Coronary artery (tissue), 2 donors: ENCODE data around the gene GRK5.

ENCODE experiments used
- DNase-seq: peaks from one replicate; pipeline ENCODE4 v3.0.0-alpha.2; 2017; ENCODE audit warnings: low spot score
- H3K27ac ChIP-seq, 2 donors: fragments of 200-600 bp; sonication (generic); one replicate each; pipeline ENCODE4 v1.5.1; 2016 to 2019
- H3K4me3 ChIP-seq: fragments of 200-600 bp; sonication (generic); 2 replicates; pipeline ENCODE4 v1.5.1; 2016; ENCODE audit warnings: mild to moderate bottlenecking, moderate library complexity
- TF ChIP-seq, protein P1 (sequence below): fragments of 200-600 bp; sonication (generic); IDR thresholded peaks from one replicate; pipeline ENCODE4 v1.5.1; 2019; ENCODE audit warnings: antibody characterized with exemption

GRK5 gene

DNA sequence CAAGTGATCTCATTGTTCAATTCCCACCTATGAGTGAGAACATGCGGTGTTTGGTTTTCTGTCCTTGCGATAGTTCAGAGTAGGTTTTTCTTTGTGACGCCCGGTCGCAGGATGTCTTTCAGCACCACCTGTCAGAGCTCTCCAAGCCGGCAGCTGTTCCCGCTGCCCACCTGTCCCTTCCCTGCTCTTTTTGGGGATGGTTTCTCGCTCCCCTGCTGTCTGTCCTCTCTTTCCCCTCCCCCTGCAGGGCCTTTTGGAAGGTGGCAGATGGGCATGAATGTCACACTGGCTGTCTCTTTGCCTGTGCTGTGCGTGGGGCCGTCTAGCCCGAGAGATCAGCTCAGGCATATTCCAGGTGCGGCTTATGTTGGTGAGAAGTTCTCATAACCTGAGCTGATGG is 137.0 kb downstream of the GRK5 start:
- Histone ChIP-seq H3K4me3 (no peak overlapping the region), H3K27ac (no peak overlapping the region)
- DNase-seq, result no peak
- TF ChIP-seq, protein P1, sequence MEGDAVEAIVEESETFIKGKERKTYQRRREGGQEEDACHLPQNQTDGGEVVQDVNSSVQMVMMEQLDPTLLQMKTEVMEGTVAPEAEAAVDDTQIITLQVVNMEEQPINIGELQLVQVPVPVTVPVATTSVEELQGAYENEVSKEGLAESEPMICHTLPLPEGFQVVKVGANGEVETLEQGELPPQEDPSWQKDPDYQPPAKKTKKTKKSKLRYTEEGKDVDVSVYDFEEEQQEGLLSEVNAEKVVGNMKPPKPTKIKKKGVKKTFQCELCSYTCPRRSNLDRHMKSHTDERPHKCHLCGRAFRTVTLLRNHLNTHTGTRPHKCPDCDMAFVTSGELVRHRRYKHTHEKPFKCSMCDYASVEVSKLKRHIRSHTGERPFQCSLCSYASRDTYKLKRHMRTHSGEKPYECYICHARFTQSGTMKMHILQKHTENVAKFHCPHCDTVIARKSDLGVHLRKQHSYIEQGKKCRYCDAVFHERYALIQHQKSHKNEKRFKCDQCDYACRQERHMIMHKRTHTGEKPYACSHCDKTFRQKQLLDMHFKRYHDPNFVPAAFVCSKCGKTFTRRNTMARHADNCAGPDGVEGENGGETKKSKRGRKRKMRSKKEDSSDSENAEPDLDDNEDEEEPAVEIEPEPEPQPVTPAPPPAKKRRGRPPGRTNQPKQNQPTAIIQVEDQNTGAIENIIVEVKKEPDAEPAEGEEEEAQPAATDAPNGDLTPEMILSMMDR, result no peak

DNA sequence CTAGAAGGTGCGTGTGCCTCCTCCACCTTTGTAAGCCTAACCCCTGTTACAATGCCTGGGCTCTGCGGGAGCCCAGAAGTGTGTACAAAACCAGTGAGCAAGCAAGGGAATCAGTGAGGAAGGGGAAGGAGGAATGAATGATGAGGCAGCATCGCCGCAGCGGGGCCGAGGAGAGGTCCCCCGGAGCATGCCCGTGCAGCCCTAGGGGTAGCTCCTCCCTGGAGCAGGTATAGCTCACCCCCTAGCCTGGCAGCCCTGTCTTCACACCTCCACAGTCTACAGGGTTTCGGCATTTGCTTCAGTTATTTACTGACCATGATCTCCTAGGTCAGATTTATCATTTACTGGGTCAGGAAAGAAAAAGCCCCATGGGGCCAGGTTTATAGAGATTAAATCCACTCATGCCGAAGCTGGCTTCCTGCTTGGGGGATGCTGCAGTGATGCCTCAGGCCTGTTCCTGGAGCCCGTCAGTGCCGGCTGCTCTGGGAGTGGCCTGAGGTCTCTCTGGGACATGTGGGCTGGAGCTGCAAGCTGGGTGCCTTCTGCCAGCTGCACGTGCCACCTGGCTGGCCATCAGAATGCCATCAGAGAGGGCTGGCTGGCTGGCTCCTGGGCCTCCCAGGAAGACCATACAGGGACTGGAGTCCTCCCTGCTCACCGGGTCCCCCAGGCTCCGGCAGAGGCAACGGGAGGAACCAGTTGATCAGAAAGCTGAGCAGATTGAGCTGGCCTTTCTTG is 138.9 kb downstream of the GRK5 start:
- DNase-seq, result no peak
- Histone ChIP-seq H3K27ac (no peak overlapping the region), H3K4me3 (no peak overlapping the region)
- TF ChIP-seq, protein P1, result no peak

DNA sequence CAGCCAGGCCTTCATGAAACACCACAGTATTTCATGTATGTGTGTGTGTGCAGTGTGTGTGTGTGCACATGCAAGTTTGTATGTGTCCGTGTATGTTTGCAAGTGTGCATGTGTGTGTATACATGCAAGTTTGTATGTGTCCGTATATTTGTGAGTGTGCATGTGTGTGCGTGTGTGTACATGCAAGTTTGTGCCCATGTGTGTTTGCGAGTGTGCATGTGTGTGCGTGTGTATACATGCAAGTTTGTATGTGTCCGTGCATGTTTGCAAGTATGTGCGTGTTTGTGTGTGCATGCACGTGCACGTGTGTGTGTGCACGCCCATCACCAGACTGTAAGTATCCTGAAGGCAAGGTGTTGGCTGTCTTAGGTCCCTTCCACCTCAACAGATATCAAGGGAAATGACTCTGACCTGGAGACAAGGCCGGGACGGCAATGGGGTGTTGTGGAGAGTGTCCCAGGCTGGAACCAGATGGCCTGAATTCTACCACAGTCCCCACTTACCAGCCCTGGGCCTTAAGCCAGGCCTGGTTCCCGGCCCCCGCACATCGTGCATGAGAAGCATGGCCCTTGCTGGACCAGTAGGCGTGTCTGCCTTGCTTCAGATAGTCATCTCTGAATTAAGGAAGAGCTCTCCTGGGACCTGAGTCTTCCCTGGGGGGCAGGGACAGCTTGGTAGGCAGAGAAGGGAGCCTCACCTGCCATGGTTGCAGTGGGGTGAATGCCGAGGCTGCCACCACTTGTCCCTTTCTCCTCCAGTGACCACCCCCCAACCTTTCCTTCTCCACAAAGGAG is 140.0 kb downstream of the GRK5 start:
- no peak for DNase-seq
- no peak overlapping the region for H3K27ac ChIP-seq
- TF ChIP-seq, protein P1, result no peak

DNA sequence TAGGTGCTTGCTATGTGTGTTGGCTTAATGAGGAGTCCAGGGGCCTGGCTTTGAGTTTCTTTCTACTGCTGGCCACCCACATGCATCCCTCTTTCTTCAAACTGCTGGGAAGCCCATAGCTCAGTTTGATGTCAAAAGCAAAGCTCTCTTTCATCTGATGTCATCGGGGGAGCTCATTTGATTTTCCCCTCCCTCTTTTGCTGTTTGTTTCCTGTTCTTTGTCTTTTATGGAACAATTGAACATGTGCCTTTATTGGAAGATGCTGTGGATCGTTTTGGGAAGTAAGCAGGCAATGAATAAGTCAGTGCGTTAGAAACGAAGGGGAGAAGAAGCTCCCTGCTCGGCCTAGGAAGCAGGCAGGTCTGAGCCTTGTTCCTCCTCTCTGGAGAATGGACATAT is 140.7 kb downstream of the GRK5 start:
- TF ChIP-seq, protein P1, result no peak
- DNase-seq, result no peak
- Histone ChIP-seq H3K27ac (peak overlapping the region in 1 of 2 donors; percentile 68), H3K4me3 (no peak overlapping the region)

More for the DNA sequence above, 140.0 kb downstream of the GRK5 start:
- H3K4me3 ChIP-seq, result no peak overlapping the region

DNA sequence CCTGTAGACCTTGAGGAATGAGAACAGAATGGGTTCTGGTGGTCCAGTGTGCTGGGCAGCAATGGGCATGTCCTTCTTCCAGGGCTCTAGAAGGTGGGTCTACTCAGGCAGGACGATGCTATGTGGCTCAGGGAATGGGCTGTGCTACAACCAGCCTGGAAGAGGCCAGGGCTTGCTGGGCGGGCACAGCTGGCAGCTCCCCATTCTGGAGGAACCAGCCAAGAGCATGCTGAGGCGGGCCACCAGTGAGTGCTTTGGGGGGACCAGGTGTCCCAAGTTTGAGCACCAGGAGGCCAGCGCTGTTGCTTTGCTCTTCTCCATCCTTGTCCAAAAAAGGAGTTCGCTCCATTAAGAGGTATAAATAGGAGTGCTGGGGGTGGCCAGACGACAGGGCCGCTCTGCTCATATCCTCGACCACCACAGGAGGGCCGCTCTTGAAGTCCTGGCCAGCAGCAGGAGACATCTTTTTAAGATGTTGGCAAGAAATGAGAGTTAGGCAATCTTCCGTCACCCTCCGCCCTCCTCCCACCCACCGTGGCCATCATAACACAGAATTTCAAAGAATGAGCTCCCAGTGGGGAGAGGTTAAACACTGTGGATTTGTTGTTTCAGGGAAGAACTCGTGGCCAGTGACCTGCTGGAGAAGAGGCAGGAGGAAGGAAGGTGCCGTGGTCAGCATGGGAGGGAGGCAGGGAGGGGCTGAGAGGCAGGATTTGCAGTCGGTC is 141.3 kb downstream of the GRK5 start:
- DNase-seq, result no peak
- Histone ChIP-seq H3K4me3 (no peak overlapping the region), H3K27ac (peak overlapping the region in 1 of 2 donors; percentile 68)
- TF ChIP-seq, protein P1, result no peak

DNA sequence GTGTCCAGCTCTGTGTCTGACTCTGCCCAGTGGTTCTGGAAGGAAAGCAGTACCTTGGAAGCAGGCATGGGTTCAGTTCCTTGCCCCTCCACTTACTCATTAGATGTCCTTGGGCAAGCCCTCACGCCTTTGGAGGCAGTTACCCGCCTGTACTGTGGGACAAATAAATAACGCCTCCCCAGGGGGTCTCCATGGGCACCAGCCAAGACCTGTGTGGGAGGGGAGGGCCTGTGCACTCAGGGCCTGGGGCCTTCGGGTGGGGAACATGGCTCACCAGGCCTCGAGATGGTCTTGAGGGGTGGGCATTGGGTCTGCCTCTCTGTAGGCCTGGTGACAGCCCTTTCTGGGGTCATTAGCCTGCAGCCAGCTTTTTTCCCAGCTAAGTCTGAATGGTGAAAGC is 142.0 kb downstream of the GRK5 start:
- H3K27ac ChIP-seq, result peak overlapping the region in 1 of 2 donors; percentile 68
- no peak overlapping the region for H3K4me3 ChIP-seq
- TF ChIP-seq, protein P1, result no peak
- no peak for DNase-seq
